Activated CD8-positive, alpha-beta memory T cell treated with anti-CD3 and anti-CD28 coated beads for 4 hours (primary cell): Measurements from ENCODE around the gene PRSS8.

Source experiments
- DNase-seq, 2 donors: peaks; one replicate each; pipeline ENCODE4 v3.0.0-alpha.2; 2020; ENCODE audit warnings: low read depth in 2 of 2

Gene PRSS8

DNA sequence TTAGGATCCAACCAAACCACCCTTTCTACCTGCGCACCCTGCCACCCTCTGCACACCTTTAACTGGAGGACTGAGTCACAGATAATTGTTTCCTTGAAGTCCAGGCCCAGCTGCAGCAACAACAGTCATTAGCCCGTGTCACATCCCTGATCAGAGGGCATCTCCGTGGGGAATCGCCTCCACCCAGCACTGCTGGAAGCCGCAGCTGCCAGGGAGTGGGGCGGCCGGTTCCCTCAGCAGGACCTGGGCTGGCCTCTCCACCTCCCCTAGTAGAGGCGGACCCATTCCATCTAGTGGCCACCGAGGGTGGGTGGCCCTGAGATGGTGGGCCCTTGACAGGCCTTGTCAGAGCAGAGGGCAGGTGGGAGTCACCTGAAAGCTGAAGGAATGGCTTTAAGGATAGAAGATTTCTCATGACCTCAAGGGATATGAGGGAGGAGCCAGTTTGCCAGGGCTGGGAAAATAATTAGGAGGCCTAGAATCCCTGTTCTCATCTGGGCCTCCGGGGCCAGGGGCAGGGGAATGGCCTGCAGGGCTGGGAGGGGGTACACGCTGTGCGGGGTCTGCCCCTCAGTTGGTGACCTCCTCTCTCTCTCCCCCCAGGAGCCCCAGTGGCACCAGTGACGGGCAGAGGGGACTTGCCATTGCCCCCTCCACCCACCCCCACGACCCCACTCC is 53.0 kb downstream of the PRSS8 start:
- no peak for DNase-seq
